Fibroblast of pulmonary artery (primary cell): ENCODE measurements around the gene VAV2.

Experiments used
- DNase-seq: peaks from one replicate; pipeline ENCODE4 v3.0.0-alpha.2; 2010; ENCODE audit warnings: low read depth
- H3K4me3 ChIP-seq: replicated peaks from 2 replicates; pipeline ENCODE4 v1.5.1; 2011; ENCODE audit warnings: low read depth, mild to moderate bottlenecking, control low read depth, low read length, moderate library complexity
- CTCF ChIP-seq: IDR thresholded peaks from 2 replicates; pipeline ENCODE4 v1.5.1; 2011; ENCODE audit warnings: mild to moderate bottlenecking, control low read depth, low read length, inconsistent platforms; ENCODE audit errors: missing control alignments

The VAV2 gene, protein sequence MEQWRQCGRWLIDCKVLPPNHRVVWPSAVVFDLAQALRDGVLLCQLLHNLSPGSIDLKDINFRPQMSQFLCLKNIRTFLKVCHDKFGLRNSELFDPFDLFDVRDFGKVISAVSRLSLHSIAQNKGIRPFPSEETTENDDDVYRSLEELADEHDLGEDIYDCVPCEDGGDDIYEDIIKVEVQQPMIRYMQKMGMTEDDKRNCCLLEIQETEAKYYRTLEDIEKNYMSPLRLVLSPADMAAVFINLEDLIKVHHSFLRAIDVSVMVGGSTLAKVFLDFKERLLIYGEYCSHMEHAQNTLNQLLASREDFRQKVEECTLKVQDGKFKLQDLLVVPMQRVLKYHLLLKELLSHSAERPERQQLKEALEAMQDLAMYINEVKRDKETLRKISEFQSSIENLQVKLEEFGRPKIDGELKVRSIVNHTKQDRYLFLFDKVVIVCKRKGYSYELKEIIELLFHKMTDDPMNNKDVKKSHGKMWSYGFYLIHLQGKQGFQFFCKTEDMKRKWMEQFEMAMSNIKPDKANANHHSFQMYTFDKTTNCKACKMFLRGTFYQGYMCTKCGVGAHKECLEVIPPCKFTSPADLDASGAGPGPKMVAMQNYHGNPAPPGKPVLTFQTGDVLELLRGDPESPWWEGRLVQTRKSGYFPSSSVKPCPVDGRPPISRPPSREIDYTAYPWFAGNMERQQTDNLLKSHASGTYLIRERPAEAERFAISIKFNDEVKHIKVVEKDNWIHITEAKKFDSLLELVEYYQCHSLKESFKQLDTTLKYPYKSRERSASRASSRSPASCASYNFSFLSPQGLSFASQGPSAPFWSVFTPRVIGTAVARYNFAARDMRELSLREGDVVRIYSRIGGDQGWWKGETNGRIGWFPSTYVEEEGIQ

DNA sequence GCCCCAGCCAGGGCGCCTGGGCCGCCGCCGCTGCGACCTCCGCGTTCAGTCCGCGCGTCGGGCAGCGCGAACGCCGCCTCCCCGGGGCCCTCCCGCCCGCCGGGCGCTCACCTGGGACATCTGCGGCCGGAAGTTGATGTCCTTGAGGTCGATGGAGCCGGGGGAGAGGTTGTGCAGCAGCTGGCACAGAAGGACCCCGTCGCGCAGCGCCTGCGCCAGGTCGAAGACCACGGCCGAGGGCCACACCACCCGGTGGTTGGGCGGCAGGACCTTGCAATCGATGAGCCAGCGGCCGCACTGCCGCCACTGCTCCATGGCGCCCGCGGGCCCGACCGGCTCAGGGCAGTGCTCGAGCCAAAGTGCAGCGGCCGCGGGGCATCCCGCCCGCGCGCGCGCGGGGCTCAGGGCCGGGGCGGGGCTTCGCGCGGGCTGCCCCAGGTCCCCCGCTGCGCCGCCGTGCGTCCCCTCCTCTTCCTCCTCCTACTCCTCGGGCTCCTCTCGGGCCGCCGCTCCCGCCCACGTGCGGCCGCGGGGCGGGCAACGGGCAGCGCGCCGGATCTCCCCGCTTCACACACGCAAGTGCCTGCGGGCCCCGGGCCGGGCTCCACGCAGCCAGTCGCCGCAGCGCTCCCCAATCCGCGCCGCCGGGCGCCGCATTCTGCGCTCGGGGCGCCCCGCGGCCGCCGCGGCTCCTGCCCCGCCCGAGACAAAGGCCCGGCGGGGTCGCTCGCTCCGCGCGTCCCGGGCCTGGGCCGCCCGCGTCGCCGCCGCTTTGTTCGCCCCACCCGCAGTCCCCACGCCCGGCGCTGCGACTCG is at the start of gene VAV2:
VAV2 (minus strand) TSS at position 361 of the 816 bp plus-strand sequence; CDS start at position 315, 46 bp downstream.
- H3K4me3 ChIP-seq, result peak within 1 kb of the TSS; percentile 76
- peak; percentile 54 for DNase-seq
- no peak for TF ChIP-seq CTCF

GRCh38 chr9:134041649-134041962 is 49.5 kb upstream of the VAV2 start:
- DNase-seq, result no peak
- TF ChIP-seq CTCF, result no peak
- no peak overlapping the region for H3K4me3 ChIP-seq

DNA sequence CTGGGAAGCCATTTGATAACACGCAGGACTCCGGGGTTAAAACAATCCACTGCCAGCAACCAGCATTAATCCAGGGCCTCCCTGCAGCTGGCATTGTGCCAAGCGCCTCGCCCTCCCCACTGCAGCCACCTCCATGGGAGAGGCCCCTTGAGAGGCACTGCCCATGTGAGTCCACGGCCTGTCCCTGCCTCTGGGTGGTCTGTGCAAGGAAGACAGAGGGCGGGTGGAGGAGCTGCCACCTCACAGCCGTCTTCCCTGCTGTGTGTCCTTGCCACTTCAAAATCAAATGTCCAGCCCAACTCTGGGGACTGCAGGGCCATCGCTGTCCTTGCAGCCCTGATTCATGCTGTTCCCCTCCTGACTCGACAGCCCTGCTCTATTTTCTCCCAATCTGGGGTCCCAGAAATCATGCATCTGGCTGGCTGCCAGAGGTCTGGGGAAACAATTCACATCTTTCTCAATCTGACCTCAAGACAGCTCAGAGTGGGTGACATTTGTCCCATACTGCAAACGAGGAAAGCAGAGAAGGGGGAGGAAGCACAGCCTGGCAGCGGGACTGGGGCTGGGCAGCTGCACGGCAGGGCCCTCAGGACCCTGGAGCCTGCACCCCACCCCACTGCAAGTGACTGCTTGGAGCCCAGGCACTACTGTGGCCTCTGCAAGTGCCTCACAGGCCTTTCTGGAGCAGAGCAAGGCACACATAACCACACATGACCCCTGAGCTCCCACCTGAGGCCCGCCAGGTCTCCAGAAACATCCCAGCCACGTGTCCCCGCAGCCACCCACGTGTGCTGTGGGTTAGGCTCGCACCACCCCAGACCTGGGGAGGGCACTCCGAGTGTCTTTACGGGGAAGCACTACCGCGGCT is 48.9 kb upstream of the VAV2 start:
- H3K4me3 ChIP-seq, result no peak overlapping the region
- TF ChIP-seq CTCF, result no peak
- DNase-seq, result no peak

DNA sequence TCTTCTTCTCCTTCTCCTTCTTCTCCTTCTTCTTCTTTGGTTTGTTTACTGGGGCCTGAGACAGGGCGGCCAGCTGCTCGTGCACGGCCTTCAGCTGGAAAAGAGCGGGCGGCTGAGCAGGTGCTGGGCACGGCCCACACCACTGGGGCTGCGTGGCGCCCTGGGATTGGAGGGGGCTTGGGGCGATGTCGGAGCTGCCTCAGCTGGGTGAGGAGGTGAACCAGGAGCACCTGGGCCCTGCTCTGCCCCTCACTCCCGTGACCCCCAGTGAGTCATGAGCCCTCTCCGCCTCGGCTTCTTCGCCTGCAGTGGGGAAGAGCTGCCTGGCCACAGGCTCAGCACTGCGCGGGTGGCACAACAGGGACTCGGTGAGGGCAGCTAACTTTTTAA is 48.0 kb upstream of the VAV2 start:
- H3K4me3 ChIP-seq, result no peak overlapping the region
- no peak for TF ChIP-seq CTCF
- no peak for DNase-seq

DNA sequence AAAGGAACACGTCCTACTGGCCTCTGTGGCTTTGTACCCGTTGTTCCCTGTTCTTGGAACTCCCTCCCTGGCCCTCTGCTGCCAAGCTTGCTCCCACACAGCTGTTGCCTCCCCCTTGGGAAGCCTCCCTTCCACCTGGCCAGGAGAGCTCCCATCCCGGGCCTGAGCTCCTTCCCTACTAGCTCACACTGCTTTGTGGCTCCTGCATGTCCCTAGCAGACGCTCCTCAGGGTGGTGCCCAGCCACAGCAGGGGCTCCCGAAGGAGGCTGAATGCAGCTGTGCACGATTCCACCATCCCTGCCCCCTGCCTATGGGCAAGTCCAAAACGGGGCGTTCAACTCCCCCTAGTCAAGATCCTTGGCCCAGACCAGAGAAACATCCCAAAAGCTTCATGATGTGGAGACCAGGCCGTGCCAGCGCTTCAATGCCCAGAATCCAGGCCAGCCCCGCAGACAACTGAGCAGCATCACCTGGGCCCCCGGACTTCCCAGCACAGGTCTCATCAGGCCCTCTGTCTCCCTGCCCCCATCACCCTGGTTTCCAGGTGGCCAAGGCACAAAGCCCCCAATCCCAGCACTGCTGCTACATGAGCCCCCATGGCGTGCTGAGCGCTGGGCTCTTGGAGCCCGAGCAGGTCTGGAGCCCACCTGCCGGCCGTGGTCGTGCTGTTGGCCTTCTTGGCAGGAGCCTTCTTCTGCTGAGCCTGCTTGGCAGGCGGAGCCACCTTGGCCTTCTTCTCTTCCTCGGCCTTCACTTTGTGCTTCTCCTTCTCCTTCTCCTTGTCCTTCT is 47.5 kb upstream of the VAV2 start:
- no peak overlapping the region for H3K4me3 ChIP-seq
- DNase-seq, result no peak
- no peak for TF ChIP-seq CTCF
